HepG2 (cell line): Measurements from ENCODE around the gene UBASH3A.

Experiments
- EZH2 ChIP-seq: conservative IDR thresholded peaks from 2 replicates; pipeline ENCODE4 v1.6.1; 2012; ENCODE audit warnings: mild to moderate bottlenecking, low read depth, low read length, moderate library complexity
- JUNB ChIP-seq: sonication (generic); formaldehyde crosslinking; IDR thresholded peaks from 2 replicates; pipeline ENCODE4 v1.8.0; 2022; ENCODE audit warnings: missing genetic modification reagents, mild to moderate bottlenecking, borderline replicate concordance
- MAFF ChIP-seq: IDR thresholded peaks from 2 replicates; pipeline ENCODE4 v1.6.1; 2011; ENCODE audit warnings: low read depth, low read length, improper control_type of control experiment
- SUZ12 ChIP-seq: fragments of 150-350 bp; IDR thresholded peaks from 2 replicates; pipeline ENCODE4 v1.6.1; 2014; ENCODE audit warnings: low read depth, low read length
- ZNF75D ChIP-seq: sonication (generic); formaldehyde crosslinking; IDR thresholded peaks from 2 replicates; pipeline ENCODE4 v1.8.1; 2023; ENCODE audit warnings: missing genetic modification reagents, mild to moderate bottlenecking, borderline replicate concordance
- TF ChIP-seq, protein P1 (sequence below): sonication (generic); formaldehyde crosslinking; IDR thresholded peaks from 2 replicates; pipeline ENCODE4 v1.5.0; 2020; ENCODE audit warnings: mild to moderate bottlenecking, missing genetic modification reagents, moderate library complexity
- TF ChIP-seq, protein P2 (sequence below): IDR thresholded peaks from 2 replicates; pipeline ENCODE4 v1.6.1; 2016; ENCODE audit warnings: control low read depth
- TF ChIP-seq, protein P3 (sequence below): sonication (generic); formaldehyde crosslinking; IDR thresholded peaks from 2 replicates; pipeline ENCODE4 v1.5.0; 2020; ENCODE audit warnings: missing genetic modification reagents, mild to moderate bottlenecking, borderline replicate concordance

DNA sequence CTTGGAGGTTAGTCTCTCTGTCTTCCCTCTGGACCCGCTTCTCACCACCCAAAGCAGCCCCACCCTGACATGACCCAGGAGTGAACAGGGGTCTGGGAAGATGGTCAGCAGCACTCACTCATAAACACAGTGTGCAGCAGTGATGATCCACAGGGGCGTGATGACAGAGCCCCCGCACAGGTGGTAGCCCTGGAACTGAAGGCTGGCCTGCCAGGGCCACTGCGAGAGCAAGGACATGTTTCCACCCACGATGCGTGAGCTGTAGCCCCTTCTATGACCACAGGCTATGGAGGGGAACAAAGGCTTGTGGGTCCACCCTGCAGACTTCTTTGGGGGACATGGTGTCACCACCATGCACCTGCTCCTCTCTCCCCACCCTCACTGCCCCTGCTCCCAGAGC lies 20.8 kb upstream of the UBASH3A start:
- TF ChIP-seq EZH2 (no peak), JUNB (CRISPR knock-in tag) (no peak), SUZ12 (no peak), ZNF75D (CRISPR knock-in tag) (no peak), MAFF (no peak)
- TF ChIP-seq, protein P1, sequence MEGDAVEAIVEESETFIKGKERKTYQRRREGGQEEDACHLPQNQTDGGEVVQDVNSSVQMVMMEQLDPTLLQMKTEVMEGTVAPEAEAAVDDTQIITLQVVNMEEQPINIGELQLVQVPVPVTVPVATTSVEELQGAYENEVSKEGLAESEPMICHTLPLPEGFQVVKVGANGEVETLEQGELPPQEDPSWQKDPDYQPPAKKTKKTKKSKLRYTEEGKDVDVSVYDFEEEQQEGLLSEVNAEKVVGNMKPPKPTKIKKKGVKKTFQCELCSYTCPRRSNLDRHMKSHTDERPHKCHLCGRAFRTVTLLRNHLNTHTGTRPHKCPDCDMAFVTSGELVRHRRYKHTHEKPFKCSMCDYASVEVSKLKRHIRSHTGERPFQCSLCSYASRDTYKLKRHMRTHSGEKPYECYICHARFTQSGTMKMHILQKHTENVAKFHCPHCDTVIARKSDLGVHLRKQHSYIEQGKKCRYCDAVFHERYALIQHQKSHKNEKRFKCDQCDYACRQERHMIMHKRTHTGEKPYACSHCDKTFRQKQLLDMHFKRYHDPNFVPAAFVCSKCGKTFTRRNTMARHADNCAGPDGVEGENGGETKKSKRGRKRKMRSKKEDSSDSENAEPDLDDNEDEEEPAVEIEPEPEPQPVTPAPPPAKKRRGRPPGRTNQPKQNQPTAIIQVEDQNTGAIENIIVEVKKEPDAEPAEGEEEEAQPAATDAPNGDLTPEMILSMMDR (CRISPR knock-in tag), result no peak
- TF ChIP-seq, protein P2, sequence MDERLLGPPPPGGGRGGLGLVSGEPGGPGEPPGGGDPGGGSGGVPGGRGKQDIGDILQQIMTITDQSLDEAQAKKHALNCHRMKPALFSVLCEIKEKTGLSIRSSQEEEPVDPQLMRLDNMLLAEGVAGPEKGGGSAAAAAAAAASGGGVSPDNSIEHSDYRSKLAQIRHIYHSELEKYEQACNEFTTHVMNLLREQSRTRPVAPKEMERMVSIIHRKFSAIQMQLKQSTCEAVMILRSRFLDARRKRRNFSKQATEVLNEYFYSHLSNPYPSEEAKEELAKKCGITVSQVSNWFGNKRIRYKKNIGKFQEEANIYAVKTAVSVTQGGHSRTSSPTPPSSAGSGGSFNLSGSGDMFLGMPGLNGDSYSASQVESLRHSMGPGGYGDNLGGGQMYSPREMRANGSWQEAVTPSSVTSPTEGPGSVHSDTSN, result no peak
- TF ChIP-seq, protein P3, sequence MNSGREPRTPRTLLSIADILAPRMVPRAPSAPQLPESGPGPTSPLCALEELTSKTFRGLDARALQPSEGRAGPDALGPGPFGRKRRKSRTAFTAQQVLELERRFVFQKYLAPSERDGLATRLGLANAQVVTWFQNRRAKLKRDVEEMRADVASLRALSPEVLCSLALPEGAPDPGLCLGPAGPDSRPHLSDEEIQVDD (CRISPR knock-in tag), result no peak
